Spleen (tissue), 11 donors: ENCODE measurements around the gene ACAT2. TPM values are rescaled to one million over a fixed set of nuclear protein-coding genes. Genes with fewer than 3 reads are reported as not detected.
"Not testable (repeated sequence)": the region's sequence is repeated elsewhere in the genome, so short reads cannot be mapped to it uniquely, and the experiment has no call there.

Experiments
- DNase-seq: peaks from one replicate; pipeline ENCODE4 v3.0.0-alpha.2; 2020
- H3K27ac ChIP-seq, 8 donors: fragments of 200-600 bp; sonication (generic) in 7 of 8; 1 replicate in 4 of 8; 2 replicates in 4 of 8; pipeline versions ENCODE4 v1.5.0 to v1.8.0; 2016 to 2021; ENCODE audit warnings: inconsistent platforms in 4 of 8, mild to moderate bottlenecking in 4 of 8, moderate library complexity in 1 of 8
- H3K27me3 ChIP-seq, 7 donors: fragments of 200-600 bp; sonication (generic) in 6 of 7; replicated peaks in 1 of 7; 1 replicate in 4 of 7; 2 replicates in 3 of 7; pipeline versions ENCODE4 v1.5.0 to v1.8.0; 2016 to 2021; ENCODE audit warnings: inconsistent platforms in 3 of 7, mild to moderate bottlenecking in 1 of 7
- H3K36me3 ChIP-seq, 6 donors: fragments of 200-600 bp; sonication (generic) in 5 of 6; 1 replicate in 4 of 6; 2 replicates in 2 of 6; pipeline versions ENCODE4 v1.5.0 to v1.8.0; 2016 to 2021; ENCODE audit warnings: inconsistent platforms in 2 of 6
- H3K4me1 ChIP-seq, 6 donors: fragments of 200-600 bp; sonication (generic) in 5 of 6; 1 replicate in 3 of 6; 2 replicates in 3 of 6; pipeline versions ENCODE4 v1.5.0 to v1.8.0; 2016 to 2021; ENCODE audit warnings: inconsistent platforms in 3 of 6
- H3K4me3 ChIP-seq, 8 donors: fragments of 200-600 bp; sonication (generic) in 7 of 8; 1 replicate in 4 of 8; 2 replicates in 4 of 8; pipeline versions ENCODE4 v1.5.0 to v1.8.0; 2016 to 2021; ENCODE audit warnings: inconsistent platforms in 4 of 8, mild to moderate bottlenecking in 4 of 8, moderate library complexity in 2 of 8
- H3K9me3 ChIP-seq, 8 donors: fragments of 200-600 bp; sonication (generic) in 7 of 8; 1 replicate in 4 of 8; 2 replicates in 4 of 8; pipeline versions ENCODE4 v1.5.0 to v1.8.0; 2016 to 2021; ENCODE audit warnings: inconsistent platforms in 4 of 8
- POLR2A ChIP-seq, 3 donors: fragments of 450-650 bp; IDR thresholded peaks; one replicate each; pipeline ENCODE4 v1.5.1; 2017; ENCODE audit warnings: antibody characterized with exemption in 3 of 3, mild to moderate bottlenecking in 1 of 3
- POLR2AphosphoS5 ChIP-seq, 3 donors: sonication (generic); formaldehyde crosslinking; IDR thresholded peaks; one replicate each; pipeline ENCODE4 v1.5.1; 2017; ENCODE audit warnings: antibody characterized with exemption in 3 of 3
- WGBS, 5 donors: extraction: QIAGEN DNeasy Blood & Tissue Kit in 3 of 5; methylation state at CpG; one replicate each; pipeline versions ENCODE4 v1.1.5 to v1.1.7; 2013 to 2018; 5-methylcytosine and 5-hydroxymethylcytosine counted together
- intact Hi-C: fragments of 100-400 bp; cut with DNase I; formaldehyde crosslinking; loops from one replicate; pipeline ENCODE4 v1.15.0; 2023; ENCODE audit warnings: low total_unique reads
- polyA plus RNA-seq, 3 donors: library from polyadenylated mRNA; stranded (reverse); fragments of 200-250 nt; gene quantifications; one replicate each; pipeline ENCODE4 v1.2.1, GENCODE V29; 2013
- total RNA-seq, 7 donors: library from RNA; depleted of rRNA in 3 of 7; stranded (reverse); fragments of >200 nt in 3 of 7; fragmentation: NEBNext Ultra II Directional in 4 of 7; extraction: Animal tissue kit (Norgen Biotek cat#: 25700) in 4 of 7; gene quantifications; one replicate each; pipeline versions ENCODE4 v1.1.0 to v1.2.1, GENCODE V29; 2016 to 2021
- TF ChIP-seq, protein P1 (sequence below), 11 experiments: fragments of 200-600 bp in 7 of 11; fragments of 450-650 bp in 4 of 11; sonication (generic) in 4 of 11; IDR thresholded peaks in 8 of 11; conservative IDR thresholded peaks in 3 of 11; 1 replicate in 7 of 11; 2 replicates in 4 of 11; pipeline versions ENCODE4 v1.4.0 to v1.8.0; 2016 to 2021; ENCODE audit warnings: antibody characterized with exemption in 11 of 11, inconsistent platforms in 4 of 11, mild to moderate bottlenecking in 1 of 11
- donor health status: healthy with polysubstance abuse.
- donor health status: DM: no; HTN: no; CAD: no; lungs with moderate emphysema.
- donor health status: DM: no; HTN: no; CAD: no.
- donor health status: Bipolar disorder and iron deficiency.
- donor health status: healthy.
- donor health status: DM: no; HTN: no; CAD: no.
- donor health status: DM: yes; HTN: yes; CAD: no.

Gene ACAT2
- total and polyA plus RNA-seq, 10 donors, result 6.0 to 17.4 (median 13.9) TPM

DNA sequence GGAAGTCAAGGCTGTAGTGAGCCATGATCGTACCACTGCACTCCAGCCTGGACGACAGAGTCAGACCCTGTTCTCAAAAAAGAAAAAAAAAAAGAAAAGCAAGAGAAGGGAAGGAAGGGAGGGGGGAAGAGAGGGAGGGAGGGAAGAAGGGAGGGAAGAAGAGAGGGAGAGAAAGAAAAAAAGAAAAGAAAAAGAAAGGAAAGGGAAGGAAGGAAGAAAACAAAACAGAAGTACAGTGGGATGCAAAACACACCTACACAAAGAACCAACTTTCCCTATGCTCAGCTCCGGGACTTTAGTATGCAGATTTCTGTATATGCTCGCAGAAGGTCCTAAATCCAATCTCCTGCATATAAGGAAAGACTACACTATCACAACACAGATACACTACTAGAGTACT is 37.1 kb upstream of the ACAT2 start:
- intact Hi-C loops, result loop anchor here (5.0 kb wide), 2 partner anchors 32 to 38 kb away; partner anchors contain the start of genes ACAT2 and SOD2

DNA sequence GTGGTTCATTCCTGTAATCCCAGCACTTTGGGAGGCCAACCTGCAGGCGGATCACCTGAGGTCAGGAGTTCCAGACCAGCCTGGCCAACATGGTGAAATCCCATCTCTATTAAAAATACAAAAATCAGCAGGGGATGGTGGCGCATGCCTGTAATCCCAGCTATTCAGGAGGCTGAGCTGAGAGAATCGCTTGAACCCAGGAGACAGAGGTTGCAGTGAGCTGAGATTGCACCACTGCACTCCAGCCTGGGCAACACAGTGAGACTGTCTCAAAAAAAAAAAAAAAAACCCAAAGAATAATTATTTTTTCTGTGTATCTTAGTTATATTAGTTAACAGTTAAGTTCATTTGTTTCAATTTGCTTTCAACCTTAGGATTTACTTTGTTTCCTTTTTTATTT is 36.6 kb upstream of the ACAT2 start:
- intact Hi-C loops, result loop anchor here (5.0 kb wide), 2 partner anchors 33 to 37 kb away; partner anchors contain the start of genes ACAT2 and SOD2
- H3K27ac ChIP-seq, H3K36me3 ChIP-seq, H3K4me3 ChIP-seq, H3K9me3 ChIP-seq, H3K27me3 ChIP-seq, DNase-seq: not testable (repeated sequence)
- H3K4me1 ChIP-seq, result peaks cover 18 to 74% (median 39%) of the 10 kb centered on the region in 6 donors
- 95 to 97% (median 96%) methylated on average over 3 of the region's 3 CpGs for WGBS, 5 donors

More for the DNA sequence above, 37.1 kb upstream of the ACAT2 start:
- TF ChIP-seq, protein P1, sequence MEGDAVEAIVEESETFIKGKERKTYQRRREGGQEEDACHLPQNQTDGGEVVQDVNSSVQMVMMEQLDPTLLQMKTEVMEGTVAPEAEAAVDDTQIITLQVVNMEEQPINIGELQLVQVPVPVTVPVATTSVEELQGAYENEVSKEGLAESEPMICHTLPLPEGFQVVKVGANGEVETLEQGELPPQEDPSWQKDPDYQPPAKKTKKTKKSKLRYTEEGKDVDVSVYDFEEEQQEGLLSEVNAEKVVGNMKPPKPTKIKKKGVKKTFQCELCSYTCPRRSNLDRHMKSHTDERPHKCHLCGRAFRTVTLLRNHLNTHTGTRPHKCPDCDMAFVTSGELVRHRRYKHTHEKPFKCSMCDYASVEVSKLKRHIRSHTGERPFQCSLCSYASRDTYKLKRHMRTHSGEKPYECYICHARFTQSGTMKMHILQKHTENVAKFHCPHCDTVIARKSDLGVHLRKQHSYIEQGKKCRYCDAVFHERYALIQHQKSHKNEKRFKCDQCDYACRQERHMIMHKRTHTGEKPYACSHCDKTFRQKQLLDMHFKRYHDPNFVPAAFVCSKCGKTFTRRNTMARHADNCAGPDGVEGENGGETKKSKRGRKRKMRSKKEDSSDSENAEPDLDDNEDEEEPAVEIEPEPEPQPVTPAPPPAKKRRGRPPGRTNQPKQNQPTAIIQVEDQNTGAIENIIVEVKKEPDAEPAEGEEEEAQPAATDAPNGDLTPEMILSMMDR (IDR thresholded peaks at IDR 0.05 in 8 of 11, conservative IDR thresholded peaks at IDR 0.05 in 3 of 11), result no peak
- TF ChIP-seq POLR2A (IDR thresholded peaks at IDR 0.05) (no peak), POLR2AphosphoS5 (IDR thresholded peaks at IDR 0.05) (no peak)
- Histone ChIP-seq H3K27ac (no peak overlapping the region), H3K27me3 (no peaks in the 10 kb centered on the region), H3K4me1 (peaks cover 14 to 70% (median 34%) of the 10 kb centered on the region in 6 donors), H3K9me3 (peaks cover 0 to 7% (median 0%) of the 10 kb centered on the region in 8 donors), H3K36me3 (no peaks in the 10 kb centered on the region), H3K4me3 (no peak overlapping the region)
- WGBS, 5 donors, result 82 to 99% (median 93%) methylated on average over 4 of the region's 4 CpGs
- DNase-seq, result no peak

DNA sequence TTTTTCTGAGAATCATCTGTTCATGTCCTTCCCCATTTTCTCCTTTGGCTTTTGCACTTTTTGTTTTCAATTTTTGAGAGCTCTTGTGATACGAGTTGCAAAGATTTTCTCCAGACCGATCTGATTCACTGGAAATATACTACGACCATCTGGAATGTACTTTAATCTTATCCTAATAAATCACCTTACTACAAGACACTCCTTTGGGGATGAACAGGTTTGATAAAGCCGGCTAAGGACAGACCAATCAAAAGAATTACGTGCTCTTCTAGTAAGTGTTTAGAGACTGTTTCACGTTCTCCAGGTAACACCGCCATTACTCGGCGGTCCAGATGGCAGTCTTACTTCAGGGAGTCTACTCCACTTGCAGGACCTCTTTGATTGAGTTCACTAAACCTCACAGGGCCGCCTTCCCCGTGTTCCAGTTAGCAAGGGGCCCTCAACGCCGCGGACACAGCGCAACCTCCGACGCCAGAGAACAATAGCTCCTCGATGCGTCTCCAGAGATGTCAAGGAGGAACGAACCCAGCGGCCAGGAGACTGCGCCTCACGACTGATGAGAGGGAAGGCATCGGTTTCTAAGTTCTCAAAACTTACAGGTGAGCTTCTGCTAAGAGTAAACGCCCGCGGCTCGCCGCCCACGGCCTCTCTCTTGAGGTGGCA is 35.5 kb upstream of the ACAT2 start:
- H3K4me3 ChIP-seq, result peak overlapping the region; percentile 60 to 94 (median 76)
- TF ChIP-seq POLR2AphosphoS5 (IDR thresholded peaks at IDR 0.05), result no peak
- peak in 1 of 3 donors; percentile 36 for TF ChIP-seq POLR2A (IDR thresholded peaks at IDR 0.05)
- TF ChIP-seq, protein P1 (IDR thresholded peaks at IDR 0.05 in 8 of 11, conservative IDR thresholded peaks at IDR 0.05 in 3 of 11), result no peak
- H3K27me3 ChIP-seq, result no peaks in the 10 kb centered on the region
- H3K27ac ChIP-seq, result peak overlapping the region; percentile 93 to 100 (median 100)
- intact Hi-C loops, result loop anchor here (5.0 kb wide), 2 partner anchors 34 to 36 kb away; partner anchors contain the start of genes ACAT2 and SOD2
- WGBS, 5 donors, result 1% methylated on average over 29 to 30 of the region's 30 CpGs
- H3K4me1 ChIP-seq, result peaks cover 30 to 75% (median 47%) of the 10 kb centered on the region in 6 donors
- DNase-seq, result no peak
- peaks cover 0 to 5% (median 0%) of the 10 kb centered on the region in 6 donors for H3K36me3 ChIP-seq
- H3K9me3 ChIP-seq, result peaks cover 0 to 7% (median 0%) of the 10 kb centered on the region in 8 donors

DNA sequence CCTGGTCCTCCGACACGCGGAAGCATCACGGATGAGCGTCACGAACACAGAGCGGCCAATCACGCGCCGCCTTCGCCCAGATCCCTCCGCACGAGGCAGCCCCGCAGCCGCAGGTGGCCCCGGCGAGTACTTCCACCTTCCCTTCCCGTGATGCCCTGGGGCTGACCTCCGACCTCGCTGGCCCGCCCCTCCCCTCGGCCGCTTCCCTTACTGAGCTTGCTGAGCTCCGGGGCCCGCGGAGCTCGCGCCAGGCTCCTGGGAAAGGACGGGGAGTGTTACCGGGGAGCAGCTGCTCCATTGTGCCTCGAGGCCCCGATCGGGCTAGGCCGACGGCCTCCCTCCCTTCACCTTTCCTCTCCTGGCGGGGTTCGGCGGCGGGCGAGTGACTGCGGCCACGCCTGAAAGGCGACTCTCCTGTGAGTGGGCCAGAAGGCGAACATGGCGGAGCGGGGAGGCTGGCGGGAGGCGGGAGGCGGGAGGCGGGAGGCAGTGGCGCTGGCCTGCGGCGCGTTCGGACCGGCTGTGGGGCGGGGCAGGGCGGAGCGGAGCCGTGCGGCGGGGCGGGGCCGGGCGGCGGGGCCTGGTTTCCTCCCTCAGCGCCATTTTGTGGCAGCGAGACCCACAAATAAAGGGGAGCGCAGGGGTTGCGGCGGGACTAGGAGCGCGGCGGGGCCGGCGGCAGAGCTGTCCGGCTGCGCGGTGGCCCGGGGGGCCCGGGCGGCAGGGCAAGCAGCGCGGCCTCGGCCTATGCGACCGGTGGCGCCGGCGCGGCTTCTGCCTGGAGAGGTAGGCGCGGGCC is 34.7 kb upstream of the ACAT2 start, which contains the start of gene WTAP:
Gene WTAP, plus strand, starts transcription at position 589 of the 799 bp plus-strand sequence. CDS start 8,760 bp downstream, outside the sequence.
- WGBS, 5 donors, result 0 to 1% (median 0%) methylated on average over 19 to 93 of the region's 93 CpGs
- Histone ChIP-seq H3K36me3 (peaks cover 0 to 10% (median 0%) of the 10 kb centered on the region in 6 donors), H3K27me3 (no peaks in the 10 kb centered on the region), H3K9me3 (peaks cover 0 to 7% (median 0%) of the 10 kb centered on the region in 8 donors), H3K27ac (peak within 1 kb of the TSS; percentile 93 to 100 (median 100)), H3K4me1 (peaks cover 33 to 78% (median 54%) of the 10 kb centered on the region in 6 donors), H3K4me3 (peak within 1 kb of the TSS; percentile 60 to 94 (median 76))
- peak; percentile 100 for DNase-seq
- intact Hi-C loops, result loop anchor here (5.0 kb wide), 2 partner anchors 35 kb away; partner anchors contain the start of genes ACAT2 and SOD2
- TF ChIP-seq, protein P1 (IDR thresholded peaks at IDR 0.05 in 8 of 11, conservative IDR thresholded peaks at IDR 0.05 in 3 of 11), result peak in 5 of 11 experiments; percentile 5 to 30 (median 19)
- TF ChIP-seq POLR2A (IDR thresholded peaks at IDR 0.05) (peak; percentile 74 to 79 (median 74)), POLR2AphosphoS5 (IDR thresholded peaks at IDR 0.05) (peak; percentile 94 to 97 (median 95))
